Small intestine (tissue), 7 donors: ENCODE results near the gene FANCF. TPM values are rescaled to one million over a fixed set of nuclear protein-coding genes. Genes with fewer than 3 reads are reported as not detected.
"Not testable (repeated sequence)": the region's sequence is repeated elsewhere in the genome, so short reads cannot be mapped to it uniquely, and the experiment has no call there.

Source experiments
- DNase-seq, 2 donors: peaks; one replicate each; pipeline versions ENCODE4 v3.0.0 to v3.0.0-alpha.2; 2013
- FAIRE-seq: peaks from 2 replicates; lab custom pipeline; 2012; peaks lifted over from hg19 to GRCh38; lab: Jason Lieb, UNC
- H3K27ac ChIP-seq, 3 donors: one replicate each; pipeline ENCODE4 v1.5.1; 2013; ENCODE audit warnings: low read length in 2 of 3, mild to moderate bottlenecking in 2 of 3, control low read depth in 1 of 3, inconsistent platforms in 1 of 3, low read depth in 1 of 3, moderate library complexity in 1 of 3
- H3K27me3 ChIP-seq, 3 donors: one replicate each; pipeline ENCODE4 v1.6.1; 2013; ENCODE audit warnings: low read length in 3 of 3, inconsistent platforms in 1 of 3; ENCODE audit not compliant: control insufficient read depth in 3 of 3, insufficient read depth in 3 of 3
- H3K36me3 ChIP-seq, 3 donors: one replicate each; pipeline ENCODE4 v1.6.1; 2013; ENCODE audit warnings: low read length in 3 of 3, inconsistent platforms in 1 of 3, low read depth in 1 of 3, mild to moderate bottlenecking in 1 of 3, moderate library complexity in 1 of 3; ENCODE audit not compliant: control insufficient read depth in 3 of 3, insufficient read depth in 2 of 3
- H3K4me1 ChIP-seq, 3 donors: one replicate each; pipeline ENCODE4 v1.6.1; 2013; ENCODE audit warnings: low read length in 2 of 3, inconsistent platforms in 1 of 3, low read depth in 1 of 3, mild to moderate bottlenecking in 1 of 3, moderate library complexity in 1 of 3; ENCODE audit not compliant: control insufficient read depth in 3 of 3, insufficient read depth in 2 of 3
- H3K4me3 ChIP-seq, 3 donors: one replicate each; pipeline ENCODE4 v1.5.1; 2013; ENCODE audit warnings: low read length in 3 of 3, control low read depth in 1 of 3, inconsistent platforms in 1 of 3, low read depth in 1 of 3, mild to moderate bottlenecking in 1 of 3, moderate library complexity in 1 of 3
- H3K9me3 ChIP-seq, 2 donors: one replicate each; pipeline ENCODE4 v1.6.1; 2013; ENCODE audit warnings: low read depth in 1 of 2, low read length in 1 of 2; ENCODE audit not compliant: control insufficient read depth in 2 of 2, insufficient read depth in 1 of 2
- WGBS, 3 donors: extraction: QIAGEN DNeasy Blood & Tissue Kit; methylation state at CpG; one replicate each; pipeline ENCODE4 v1.1.7; 2013; 5-methylcytosine and 5-hydroxymethylcytosine counted together
- polyA plus RNA-seq, 4 donors: library from polyadenylated mRNA; stranded (reverse) in 3 of 4; unstranded in 1 of 4; fragments of 200-250 nt in 3 of 4; fragments of 120-200 nt in 1 of 4; gene quantifications; one replicate each; pipeline versions ENCODE4 v1.2.1 to v1.2.3, GENCODE V29; 2013
- donor health status: healthy with polysubstance abuse.
- donor health status: control.
- donor health status: control.
- donor health status: Bipolar disorder and iron deficiency.
- donor health status: healthy.

The FANCF gene
- polyA plus RNA-seq, 4 donors, result 6.2 to 16.3 (median 13.0) TPM

DNA sequence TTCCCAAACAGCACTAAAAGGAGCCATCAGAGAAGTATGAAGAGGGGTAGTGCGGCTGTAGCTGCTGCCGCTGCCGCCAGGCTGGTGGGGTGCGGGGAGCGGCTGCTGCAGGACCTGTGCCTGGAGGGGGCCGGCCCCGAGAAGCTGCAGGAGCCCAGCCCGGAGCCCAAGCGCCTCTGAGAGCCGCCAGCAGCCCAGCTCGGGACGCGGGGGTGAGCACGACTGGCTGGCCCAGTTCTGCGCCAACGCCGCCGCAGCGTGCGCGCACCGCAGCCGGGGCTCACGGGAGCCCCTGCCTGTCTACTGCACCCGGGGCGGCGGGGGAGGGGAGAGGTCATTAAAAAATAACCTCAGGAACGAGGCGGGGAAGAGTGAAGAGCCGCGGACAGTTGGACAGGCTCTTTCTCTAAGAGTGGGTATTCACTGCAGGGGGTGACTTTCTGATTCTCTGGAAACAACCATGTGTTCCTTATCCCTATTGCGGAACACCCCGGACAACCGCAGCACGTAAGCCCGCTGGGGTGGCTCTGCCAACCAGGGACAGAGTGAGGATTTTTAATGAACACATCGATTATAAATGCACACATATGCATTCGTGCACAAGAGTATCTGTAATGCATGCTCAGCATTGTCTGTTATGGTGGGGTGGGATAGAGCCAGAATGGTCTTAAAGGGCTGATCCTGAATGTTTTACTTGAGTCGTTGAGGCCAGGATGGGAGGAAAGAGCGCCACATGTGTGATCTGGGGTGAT lies 41.2 kb upstream of the FANCF start:
- DNase-seq (peak; percentile 38 to 75), FAIRE-seq (no peak)
- peaks cover 0 to 8% (median 0%) of the 10 kb centered on the region in 3 donors for H3K27me3 ChIP-seq
- no peaks in the 10 kb centered on the region for H3K9me3 ChIP-seq
- peak overlapping the region; percentile 41 to 64 (median 51) for H3K4me3 ChIP-seq
- H3K36me3 ChIP-seq, result no peaks in the 10 kb centered on the region
- 2 to 4% (median 3%) methylated on average over 37 to 40 of the region's 40 CpGs for WGBS, 3 donors
- H3K4me1 ChIP-seq, result peaks cover 0 to 3% (median 3%) of the 10 kb centered on the region in 3 donors
- peak overlapping the region in 2 of 3 donors; percentile 11 to 66 for H3K27ac ChIP-seq

DNA sequence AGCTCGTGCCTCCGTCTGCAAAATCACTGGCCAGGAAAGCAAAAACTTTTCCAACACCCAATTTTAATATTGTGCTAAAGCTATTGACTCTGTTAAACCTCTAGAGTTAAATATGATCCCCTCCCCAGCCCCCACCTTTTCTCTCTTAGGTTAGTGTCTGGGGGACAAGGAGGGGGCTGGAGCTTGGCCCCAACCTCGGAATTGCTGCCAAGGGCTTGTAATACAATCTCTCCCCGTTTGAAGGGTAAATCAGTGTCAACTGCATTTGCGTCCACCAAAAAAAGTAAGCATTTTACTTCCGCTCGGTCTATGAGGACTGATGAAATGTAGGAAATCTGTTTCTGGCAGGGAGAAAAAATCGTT lies 40.7 kb upstream of the FANCF start, which contains the start of gene GAS2:
Gene GAS2 (plus strand): TSS at position 287 of the 363 bp plus-strand sequence. CDS start 8,259 bp downstream, outside the sequence.
- peak within 1 kb of the TSS in 2 of 3 donors; percentile 11 to 66 for H3K27ac ChIP-seq
- H3K27me3 ChIP-seq, result peaks cover 0 to 8% (median 0%) of the 10 kb centered on the region in 3 donors
- DNase-seq (no peak), FAIRE-seq (no peak)
- H3K9me3 ChIP-seq, result no peaks in the 10 kb centered on the region
- peaks cover 0 to 3% (median 3%) of the 10 kb centered on the region in 3 donors for H3K4me1 ChIP-seq
- peak within 1 kb of the TSS; percentile 41 to 64 (median 51) for H3K4me3 ChIP-seq
- 3 to 6% (median 4%) methylated on average over 8 of the region's 8 CpGs for WGBS, 3 donors
- H3K36me3 ChIP-seq, result no peaks in the 10 kb centered on the region

DNA sequence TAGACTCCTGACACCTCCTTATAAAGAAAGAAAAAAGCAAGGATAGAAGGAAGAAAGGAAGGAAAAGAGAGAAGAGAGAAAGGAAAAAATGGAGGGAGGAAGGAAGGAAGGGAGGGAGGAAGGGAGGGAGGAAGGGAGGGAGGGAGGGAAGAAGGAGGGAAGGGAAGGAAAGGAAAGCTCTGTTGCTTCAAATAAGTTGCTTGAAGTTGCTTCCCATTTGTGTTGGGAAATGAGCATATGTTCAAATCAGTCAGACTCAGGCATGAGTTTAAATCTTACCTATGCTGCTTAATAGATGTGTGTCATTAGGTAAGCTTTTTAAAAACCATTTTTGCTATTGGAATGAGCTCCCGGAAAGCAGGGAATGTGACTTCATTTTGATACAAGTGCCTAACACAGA lies 34.2 kb upstream of the FANCF start:
- Histone ChIP-seq H3K36me3 (no peaks in the 10 kb centered on the region), H3K9me3 (no peaks in the 10 kb centered on the region), H3K4me3 (no peak overlapping the region), H3K4me1 (no peaks in the 10 kb centered on the region), H3K27ac (no peak overlapping the region), H3K27me3 (no peaks in the 10 kb centered on the region)
- 89 to 94% (median 92%) methylated on average over 1 of the region's 1 CpG for WGBS, 3 donors
- no peak for FAIRE-seq
- no peak for DNase-seq

DNA sequence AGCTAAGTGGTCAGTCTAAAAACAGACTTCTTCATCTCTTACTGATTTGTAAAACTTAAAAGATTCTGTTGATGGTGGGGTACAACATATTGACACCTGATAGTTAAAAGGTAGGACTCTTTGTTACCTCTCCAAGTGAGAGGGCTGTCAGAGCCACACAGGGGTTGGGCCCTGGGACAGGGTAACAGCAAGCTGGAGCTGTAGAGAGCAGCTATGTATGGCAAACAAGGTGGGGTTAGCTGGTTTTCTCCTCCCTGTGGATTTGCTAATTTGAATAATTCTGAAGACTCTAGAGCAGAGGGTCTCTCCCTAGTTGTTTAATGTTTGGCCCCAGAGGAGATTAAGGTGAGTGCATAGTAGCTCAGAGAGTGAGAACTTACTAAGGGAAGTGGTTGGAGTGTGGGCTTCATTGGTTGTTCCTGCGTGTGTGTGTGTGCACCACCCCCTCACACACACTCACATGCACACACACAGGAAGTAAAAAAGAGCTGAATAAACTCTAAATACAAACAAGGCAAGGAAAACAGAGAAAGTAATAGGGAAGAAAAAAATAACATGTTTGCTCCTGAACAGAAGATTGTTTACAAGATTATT lies 31.6 kb upstream of the FANCF start:
- 31 to 63% (median 50%) methylated on average over 1 of the region's 1 CpG for WGBS, 3 donors
- Histone ChIP-seq H3K27ac (no peak overlapping the region), H3K4me3 (no peak overlapping the region), H3K9me3 (no peaks in the 10 kb centered on the region), H3K36me3 (no peaks in the 10 kb centered on the region), H3K27me3 (no peaks in the 10 kb centered on the region), H3K4me1 (no peaks in the 10 kb centered on the region)
- DNase-seq, result peak in 1 of 2 donors; percentile 34
- FAIRE-seq, result no peak

DNA sequence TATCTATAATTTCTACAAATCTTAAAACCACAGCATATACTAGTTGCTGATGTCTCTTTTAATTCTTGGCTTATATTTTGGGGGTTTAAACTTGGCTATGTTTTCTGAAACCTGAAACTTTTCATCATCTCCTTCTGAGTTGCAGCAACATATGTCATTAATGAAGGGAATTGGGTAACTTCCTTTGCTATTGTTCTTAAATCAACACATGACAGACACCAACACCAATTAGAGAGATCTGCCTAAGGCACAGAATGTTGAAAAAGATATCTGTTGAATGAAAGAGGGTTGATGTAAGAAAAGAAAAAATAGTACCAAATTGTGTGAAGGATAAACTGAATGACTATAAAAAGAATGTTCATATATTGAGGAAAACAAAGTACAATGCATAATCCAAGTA lies 30.5 kb upstream of the FANCF start:
- H3K27me3 ChIP-seq, result no peaks in the 10 kb centered on the region
- H3K27ac ChIP-seq, result no peak overlapping the region
- H3K36me3 ChIP-seq, result no peaks in the 10 kb centered on the region
- H3K4me3 ChIP-seq, result no peak overlapping the region
- no peaks in the 10 kb centered on the region for H3K9me3 ChIP-seq
- FAIRE-seq (peak; percentile 26), DNase-seq (no peak)
- H3K4me1 ChIP-seq, result no peaks in the 10 kb centered on the region

DNA sequence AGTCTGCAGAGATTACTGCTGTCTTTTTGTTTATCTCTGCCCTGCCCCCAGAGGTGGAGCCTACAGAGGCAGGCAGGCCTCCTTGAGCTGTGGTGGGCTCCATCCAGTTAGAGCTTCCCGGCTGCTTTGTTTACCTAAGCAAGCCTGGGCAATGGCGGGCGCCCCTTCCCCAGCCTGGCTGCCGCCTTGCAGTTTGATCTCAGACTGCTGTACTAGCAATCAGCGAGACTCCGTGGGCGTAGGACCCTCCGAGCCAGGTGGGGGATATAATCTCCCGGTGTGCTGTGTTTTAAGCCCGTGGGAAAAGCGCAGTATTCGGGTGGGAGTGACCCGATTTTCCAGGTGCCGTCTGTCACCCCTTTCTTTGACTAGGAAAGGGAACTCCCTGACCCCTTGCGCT lies 26.7 kb upstream of the FANCF start:
- not testable (repeated sequence) for FAIRE-seq, H3K4me1 ChIP-seq, H3K4me3 ChIP-seq, H3K27ac ChIP-seq, DNase-seq, H3K36me3 ChIP-seq, H3K27me3 ChIP-seq, H3K9me3 ChIP-seq
- 83 to 93% (median 91%) methylated on average over 11 to 15 of the region's 15 CpGs for WGBS, 3 donors

DNA sequence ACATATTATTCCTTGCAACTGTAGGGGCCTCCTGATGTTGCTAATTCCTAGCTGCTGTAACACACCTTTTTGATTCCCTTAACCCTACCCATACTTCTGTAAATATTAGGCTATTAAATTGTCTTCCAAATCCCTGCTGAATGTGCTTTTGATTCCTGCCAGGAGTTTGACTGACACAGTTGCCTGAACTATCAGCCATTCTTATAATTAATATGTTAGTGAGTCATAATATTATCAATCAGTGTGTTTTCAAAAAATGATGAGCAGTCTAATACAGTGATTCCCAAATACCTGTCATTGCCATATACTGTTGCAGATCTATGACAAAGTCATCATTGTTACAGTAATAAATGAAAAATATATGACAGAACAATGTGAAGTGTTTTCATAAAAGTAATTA lies 15.9 kb upstream of the FANCF start:
- Histone ChIP-seq H3K36me3 (no peaks in the 10 kb centered on the region), H3K27ac (no peak overlapping the region), H3K4me1 (no peaks in the 10 kb centered on the region), H3K4me3 (no peak overlapping the region), H3K9me3 (no peaks in the 10 kb centered on the region), H3K27me3 (no peaks in the 10 kb centered on the region)
- no peak for DNase-seq
- FAIRE-seq, result no peak

DNA sequence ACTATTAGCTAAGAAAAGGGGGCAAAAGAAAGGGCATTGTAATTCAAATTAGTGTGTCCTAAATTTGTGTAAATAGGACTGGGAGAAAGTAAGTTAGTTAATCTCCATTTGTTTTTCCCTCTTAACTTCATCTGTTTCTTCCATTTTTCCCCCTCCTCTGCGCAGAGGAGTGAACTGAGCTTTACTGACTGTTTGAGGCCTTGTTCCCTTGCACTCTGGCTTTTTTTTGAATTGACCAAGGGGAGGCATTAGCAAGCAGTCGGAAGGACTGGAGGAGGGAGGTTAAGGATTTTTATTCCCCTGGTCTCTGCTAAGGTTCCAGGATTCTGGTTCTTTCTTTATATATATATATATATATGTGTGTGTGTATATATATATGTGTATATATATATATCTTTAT lies 15.2 kb upstream of the FANCF start:
- 87 to 97% (median 90%) methylated on average over 2 of the region's 2 CpGs for WGBS, 3 donors
- no peaks in the 10 kb centered on the region for H3K27me3 ChIP-seq
- H3K9me3 ChIP-seq, result no peaks in the 10 kb centered on the region
- H3K27ac ChIP-seq, result no peak overlapping the region
- FAIRE-seq (no peak), DNase-seq (no peak)
- H3K4me3 ChIP-seq, result no peak overlapping the region
- H3K4me1 ChIP-seq, result no peaks in the 10 kb centered on the region
- H3K36me3 ChIP-seq, result no peaks in the 10 kb centered on the region
